Measurements from ENCODE around the gene TMED9.

TMED9 gene

GRCh38 chr5:177553671-177554429 lies 38.2 kb upstream of the TMED9 start:
- Histone ChIP-seq H3K9me3 (ENCODE audit: insufficient read depth, low read depth, low read length) (no peaks in the 10 kb centered on the region), H3K9ac (ENCODE audit: low read length) (peak overlapping the region; percentile 94), H2BK120ac (ENCODE audit: insufficient read depth, low read length, poor library complexity) (peak overlapping the region; percentile 68), H4K8ac (ENCODE audit: low read depth, low read length) (peak overlapping the region; percentile 95), H3K27me3 (ENCODE audit: insufficient read depth, low read length) (no peaks in the 10 kb centered on the region), H3K23ac (ENCODE audit: low read length) (peak overlapping the region; percentile 14), H3K4me3 (ENCODE audit: low read depth, low read length) (peak overlapping the region; percentile 88), H3K27ac (ENCODE audit: low read depth, low read length) (peak overlapping the region; percentile 34), H3K79me1 (ENCODE audit: low read length) (peaks cover 6% of the 10 kb centered on the region), H3K14ac (ENCODE audit: low read length) (peak overlapping the region; percentile 93), H3K36me3 (ENCODE audit: control insufficient read depth in 1 of 2, insufficient read depth in 2 of 2, low read length in 2 of 2) (peaks cover 6% of the 10 kb centered on the region in 2 experiments), H2BK12ac (ENCODE audit: low read length) (no peak overlapping the region), H2AK5ac (ENCODE audit: low read length) (peak overlapping the region; percentile 83), H3K79me2 (ENCODE audit: control insufficient read depth, insufficient read depth, low read length, poor library complexity) (peaks cover 16% of the 10 kb centered on the region), H2AFZ (ENCODE audit: insufficient read depth, low read length, poor library complexity) (peak overlapping the region; percentile 87), H4K91ac (ENCODE audit: low read depth, low read length) (peak overlapping the region; percentile 93), H3K4me2 (ENCODE audit: low read length) (peak overlapping the region; percentile 89), H3K18ac (ENCODE audit: low read length) (peak overlapping the region; percentile 69), H2BK5ac (ENCODE audit: low read depth, low read length, poor library complexity) (peak overlapping the region; percentile 65), H3K4ac (ENCODE audit: low read depth, low read length) (peak overlapping the region; percentile 25), H4K12ac (ENCODE audit: low read depth, low read length) (peak overlapping the region; percentile 74), H3K4me1 (ENCODE audit: control insufficient read depth in 1 of 2, insufficient read depth in 2 of 2, low read length in 2 of 2) (peaks cover 7 to 13% of the 10 kb centered on the region in 2 experiments)
- no CpG with 5 or more reads among the region's 72 CpGs for WGBS (ENCODE audit: extremely low coverage, insufficient coverage, insufficient read length)
- DNase-seq = peak in 1 of 2 donors; percentile 43

DNA sequence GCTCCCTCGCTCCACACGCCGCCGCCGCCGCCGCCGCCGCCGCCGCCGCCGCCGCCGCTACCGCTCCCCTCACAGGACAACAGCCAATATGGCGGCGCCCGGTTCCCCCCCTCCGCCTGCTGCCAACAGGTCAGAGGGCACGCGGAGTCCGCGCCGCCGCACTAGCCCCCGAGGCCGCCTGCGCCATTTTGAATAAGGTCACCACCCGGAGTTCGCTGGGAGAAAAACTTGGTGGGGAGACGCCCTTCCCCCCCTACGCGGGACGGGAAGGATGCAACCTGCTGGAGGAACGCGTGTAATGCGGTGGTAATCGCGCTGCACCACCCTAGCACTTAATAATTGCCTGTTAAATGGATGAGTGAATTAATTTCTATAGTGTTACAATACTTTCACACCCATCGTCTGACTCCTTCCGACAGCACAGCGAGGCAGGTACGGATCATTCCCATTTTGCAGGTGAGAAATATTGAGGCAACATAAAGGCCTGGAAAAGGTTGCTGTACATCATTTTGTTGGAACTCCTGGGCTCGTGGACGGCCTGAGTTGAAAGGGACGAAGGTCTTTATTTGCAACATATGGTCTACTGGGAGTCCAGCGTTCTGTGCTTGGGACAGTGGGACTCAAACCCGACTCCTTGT lies 37.4 kb upstream of the TMED9 start, which contains the start of gene FAM193B:
Gene FAM193B, minus strand, starts transcription at position 90 of the 638 bp plus-strand sequence. CDS start 105 bp downstream, outside the sequence.
- Histone ChIP-seq H3K18ac (ENCODE audit: low read length) (peak within 1 kb of the TSS; percentile 69), H3K4me3 (ENCODE audit: low read depth, low read length) (peak within 1 kb of the TSS; percentile 88), H3K27me3 (ENCODE audit: insufficient read depth, low read length) (no peaks in the 10 kb centered on the region), H3K14ac (ENCODE audit: low read length) (peak within 1 kb of the TSS; percentile 93), H3K4me2 (ENCODE audit: low read length) (peak within 1 kb of the TSS; percentile 92), H3K36me3 (ENCODE audit: control insufficient read depth in 1 of 2, insufficient read depth in 2 of 2, low read length in 2 of 2) (peaks cover 6% of the 10 kb centered on the region in 2 experiments), H3K27ac (ENCODE audit: low read depth, low read length) (peak within 1 kb of the TSS; percentile 34), H2AFZ (ENCODE audit: insufficient read depth, low read length, poor library complexity) (peak within 1 kb of the TSS; percentile 87), H2AK5ac (ENCODE audit: low read length) (peak within 1 kb of the TSS; percentile 83), H3K4ac (ENCODE audit: low read depth, low read length) (peak within 1 kb of the TSS; percentile 25), H3K79me2 (ENCODE audit: control insufficient read depth, insufficient read depth, low read length, poor library complexity) (peaks cover 16% of the 10 kb centered on the region), H4K91ac (ENCODE audit: low read depth, low read length) (peak within 1 kb of the TSS; percentile 93), H3K79me1 (ENCODE audit: low read length) (peaks cover 6% of the 10 kb centered on the region), H3K9ac (ENCODE audit: low read length) (peak within 1 kb of the TSS; percentile 94), H4K12ac (ENCODE audit: low read depth, low read length) (peak within 1 kb of the TSS; percentile 74), H3K9me3 (ENCODE audit: insufficient read depth, low read depth, low read length) (no peaks in the 10 kb centered on the region), H3K23ac (ENCODE audit: low read length) (peak within 1 kb of the TSS; percentile 14), H2BK5ac (ENCODE audit: low read depth, low read length, poor library complexity) (peak within 1 kb of the TSS; percentile 65), H4K8ac (ENCODE audit: low read depth, low read length) (peak within 1 kb of the TSS; percentile 95), H2BK120ac (ENCODE audit: insufficient read depth, low read length, poor library complexity) (peak within 1 kb of the TSS; percentile 68), H3K4me1 (ENCODE audit: control insufficient read depth in 1 of 2, insufficient read depth in 2 of 2, low read length in 2 of 2) (peaks cover 7 to 13% of the 10 kb centered on the region in 2 experiments), H2BK12ac (ENCODE audit: low read length) (no peak within 1 kb of the TSS)
- no CpG with 5 or more reads among the region's 49 CpGs for WGBS (ENCODE audit: extremely low coverage, insufficient coverage, insufficient read length)
- peak; percentile 90 to 94 for DNase-seq

DNA sequence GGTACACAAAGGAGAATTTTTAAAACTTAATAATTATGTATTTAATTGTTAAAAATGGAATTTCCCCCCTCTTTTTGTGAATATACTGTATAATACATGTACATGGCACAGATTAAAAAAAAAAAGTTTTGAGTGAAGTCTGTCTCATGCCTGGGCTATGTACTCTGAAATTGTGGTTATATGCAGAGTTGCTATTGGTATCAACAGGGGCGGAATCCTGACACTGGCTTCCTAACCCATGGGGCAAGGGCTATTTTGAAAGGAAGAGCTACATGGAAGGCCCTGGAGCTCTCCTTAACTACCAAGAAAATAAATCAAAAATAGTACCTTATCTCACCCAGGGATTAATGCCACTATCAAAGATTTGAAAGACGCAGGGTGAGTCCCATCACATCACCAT lies 36.8 kb upstream of the TMED9 start:
- no CpG with 5 or more reads among the region's 2 CpGs for whole genome bisulfite sequencing (ENCODE audit: extremely low coverage, insufficient coverage, insufficient read length)
- H3K79me1 ChIP-seq (ENCODE audit: low read length) = peaks cover 6% of the 10 kb centered on the region
- H3K9ac ChIP-seq (ENCODE audit: low read length) = no peak overlapping the region
- no peak overlapping the region for H3K4ac ChIP-seq (ENCODE audit: low read depth, low read length)
- H3K4me1 ChIP-seq (ENCODE audit: control insufficient read depth in 1 of 2, insufficient read depth in 2 of 2, low read length in 2 of 2) = peaks cover 7 to 13% of the 10 kb centered on the region in 2 experiments
- no peak overlapping the region for H3K4me3 ChIP-seq (ENCODE audit: low read depth, low read length)
- peaks cover 16% of the 10 kb centered on the region for H3K79me2 ChIP-seq (ENCODE audit: control insufficient read depth, insufficient read depth, low read length, poor library complexity)
- no peak overlapping the region for H4K8ac ChIP-seq (ENCODE audit: low read depth, low read length)
- no peak overlapping the region for H2AFZ ChIP-seq (ENCODE audit: insufficient read depth, low read length, poor library complexity)
- no peak overlapping the region for H3K27ac ChIP-seq (ENCODE audit: low read depth, low read length)
- H2BK120ac ChIP-seq (ENCODE audit: insufficient read depth, low read length, poor library complexity) = no peak overlapping the region
- no peak overlapping the region for H2BK12ac ChIP-seq (ENCODE audit: low read length)
- H4K12ac ChIP-seq (ENCODE audit: low read depth, low read length) = no peak overlapping the region
- H2AK5ac ChIP-seq (ENCODE audit: low read length) = no peak overlapping the region
- H3K14ac ChIP-seq (ENCODE audit: low read length) = no peak overlapping the region
- no peak overlapping the region for H3K23ac ChIP-seq (ENCODE audit: low read length)
- no peak for DNase-seq
- H3K4me2 ChIP-seq (ENCODE audit: low read length) = no peak overlapping the region
- H2BK5ac ChIP-seq (ENCODE audit: low read depth, low read length, poor library complexity) = no peak overlapping the region
- no peaks in the 10 kb centered on the region for H3K9me3 ChIP-seq (ENCODE audit: insufficient read depth, low read depth, low read length)
- peaks cover 6% of the 10 kb centered on the region in 2 experiments for H3K36me3 ChIP-seq (ENCODE audit: control insufficient read depth in 1 of 2, insufficient read depth in 2 of 2, low read length in 2 of 2)
- H4K91ac ChIP-seq (ENCODE audit: low read depth, low read length) = no peak overlapping the region
- H3K18ac ChIP-seq (ENCODE audit: low read length) = no peak overlapping the region
- H3K27me3 ChIP-seq (ENCODE audit: insufficient read depth, low read length) = no peaks in the 10 kb centered on the region

DNA sequence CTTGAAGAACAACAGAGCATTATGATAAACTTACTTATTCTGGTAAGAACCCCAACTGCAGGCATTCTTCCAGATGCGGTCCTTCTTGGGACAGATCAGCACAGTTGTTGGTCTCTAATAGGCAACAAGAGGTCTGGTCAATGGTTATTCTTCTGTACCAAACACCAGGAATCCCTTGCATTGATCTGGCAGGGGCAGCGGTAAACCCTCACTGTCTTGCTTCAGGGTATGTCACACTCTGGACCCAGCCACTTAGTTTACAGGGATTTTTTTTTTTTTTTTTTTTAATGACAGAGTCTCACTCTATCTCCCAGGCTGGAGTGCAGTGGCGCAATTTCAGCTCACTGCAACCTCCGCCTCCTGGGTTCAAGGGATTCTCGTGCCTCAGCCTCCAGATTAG lies 36.3 kb upstream of the TMED9 start:
- H2BK5ac ChIP-seq (ENCODE audit: low read depth, low read length, poor library complexity) = no peak overlapping the region
- no peak overlapping the region for H2BK12ac ChIP-seq (ENCODE audit: low read length)
- H3K79me2 ChIP-seq (ENCODE audit: control insufficient read depth, insufficient read depth, low read length, poor library complexity) = peaks cover 16% of the 10 kb centered on the region
- no peak overlapping the region for H3K9ac ChIP-seq (ENCODE audit: low read length)
- H3K4me2 ChIP-seq (ENCODE audit: low read length) = no peak overlapping the region
- H3K14ac ChIP-seq (ENCODE audit: low read length) = no peak overlapping the region
- H3K18ac ChIP-seq (ENCODE audit: low read length) = no peak overlapping the region
- H3K23ac ChIP-seq (ENCODE audit: low read length) = no peak overlapping the region
- no peak overlapping the region for H4K12ac ChIP-seq (ENCODE audit: low read depth, low read length)
- H3K27ac ChIP-seq (ENCODE audit: low read depth, low read length) = no peak overlapping the region
- H4K91ac ChIP-seq (ENCODE audit: low read depth, low read length) = no peak overlapping the region
- no peak for DNase-seq
- no peaks in the 10 kb centered on the region for H3K27me3 ChIP-seq (ENCODE audit: insufficient read depth, low read length)
- no CpG with 5 or more reads among the region's 5 CpGs for WGBS (ENCODE audit: extremely low coverage, insufficient coverage, insufficient read length)
- no peak overlapping the region for H3K4ac ChIP-seq (ENCODE audit: low read depth, low read length)
- H4K8ac ChIP-seq (ENCODE audit: low read depth, low read length) = no peak overlapping the region
- H3K9me3 ChIP-seq (ENCODE audit: insufficient read depth, low read depth, low read length) = no peaks in the 10 kb centered on the region
- H3K4me1 ChIP-seq (ENCODE audit: control insufficient read depth in 1 of 2, insufficient read depth in 2 of 2, low read length in 2 of 2) = peaks cover 7 to 13% of the 10 kb centered on the region in 2 experiments
- peaks cover 3 to 6% of the 10 kb centered on the region in 2 experiments for H3K36me3 ChIP-seq (ENCODE audit: control insufficient read depth in 1 of 2, insufficient read depth in 2 of 2, low read length in 2 of 2)
- no peak overlapping the region for H2AK5ac ChIP-seq (ENCODE audit: low read length)
- H3K4me3 ChIP-seq (ENCODE audit: low read depth, low read length) = no peak overlapping the region
- no peak overlapping the region for H2BK120ac ChIP-seq (ENCODE audit: insufficient read depth, low read length, poor library complexity)
- H3K79me1 ChIP-seq (ENCODE audit: low read length) = peaks cover 6% of the 10 kb centered on the region
- H2AFZ ChIP-seq (ENCODE audit: insufficient read depth, low read length, poor library complexity) = no peak overlapping the region
